T-cell (primary cell): ENCODE results near the gene BMP10. TPM values are rescaled to one million over a fixed set of nuclear protein-coding genes. Genes with fewer than 3 reads are reported as not detected.

Experiments used
- ATAC-seq, 4 experiments: fragments of 200-7000 bp in 3 of 4; fragments of 150-1000 bp in 1 of 4; cut with Tn5 transposase; replicated peaks in 1 of 4; 1 replicate in 3 of 4; 2 replicates in 1 of 4; pipeline ENCODE4 v1.10.0; 2021; ENCODE audit warnings: moderate library complexity in 3 of 4, mild to moderate bottlenecking in 2 of 4, moderate number of reproducible peaks in 1 of 4
- CTCF ChIA-PET, 2 donors: fragments of 300-600 bp; sonication (Branson Sonifier 250); formaldehyde crosslinking; loops; one replicate each; lab custom pipeline; 2022; ENCODE audit warnings: antibody characterized with exemption in 2 of 2; lab: Charles Lee
- POLR2A ChIA-PET, 2 donors: fragments of 300-600 bp; sonication (Branson Sonifier 250); formaldehyde crosslinking; loops; one replicate each; lab custom pipeline; 2022; ENCODE audit warnings: antibody characterized with exemption in 2 of 2; lab: Charles Lee
- DNase-seq, 35 experiments: peaks; one replicate each; pipeline versions ENCODE4 v3.0.0 to v3.0.0-alpha.2; 2013 to 2023
- H3K27ac ChIP-seq: one replicate; pipeline ENCODE4 v1.5.1; 2013; ENCODE audit warnings: low read length
- H3K27me3 ChIP-seq, 2 experiments: replicated peaks in 1 of 2; 1 replicate in 1 of 2; 2 replicates in 1 of 2; pipeline versions ENCODE4 v1.6.1 to v1.7.0; 2013; ENCODE audit warnings: low read length in 1 of 2, mixed read lengths in 1 of 2; ENCODE audit not compliant: control insufficient read depth in 2 of 2, insufficient read depth in 2 of 2; ENCODE audit errors: extremely low read depth in 1 of 2
- H3K36me3 ChIP-seq, 2 donors: 1 replicate in 1 of 2; 2 replicates in 1 of 2; pipeline versions ENCODE4 v1.6.1 to v1.7.0; 2013; ENCODE audit warnings: low read length in 1 of 2; ENCODE audit not compliant: control insufficient read depth in 2 of 2, insufficient read depth in 1 of 2; ENCODE audit errors: extremely low read depth in 1 of 2
- H3K4me1 ChIP-seq, 2 experiments: 1 replicate in 1 of 2; 2 replicates in 1 of 2; pipeline versions ENCODE4 v1.6.1 to v1.7.0; 2013; ENCODE audit warnings: low read length in 2 of 2, mixed read lengths in 1 of 2; ENCODE audit not compliant: insufficient read depth in 2 of 2, control insufficient read depth in 1 of 2; ENCODE audit errors: extremely low read depth in 1 of 2
- H3K4me3 ChIP-seq, 2 donors: 1 replicate in 1 of 2; 2 replicates in 1 of 2; pipeline versions ENCODE4 v1.5.1 to v1.7.0; 2013; ENCODE audit warnings: mild to moderate bottlenecking in 2 of 2, low read length in 1 of 2, moderate library complexity in 1 of 2; ENCODE audit not compliant: control insufficient read depth in 1 of 2; ENCODE audit errors: extremely low read depth in 1 of 2
- H3K9me3 ChIP-seq: 2 replicates; pipeline ENCODE4 v1.7.0; 2013
- H3K27ac Mint-ChIP-seq, 2 donors: one replicate each; pipeline ENCODE4 v1.8.0; 2020 to 2021; ENCODE audit warnings: mild to moderate bottlenecking in 2 of 2, mixed read lengths in 2 of 2
- H3K27me3 Mint-ChIP-seq, 2 donors: one replicate each; pipeline ENCODE4 v1.8.0; 2021 to 2022; ENCODE audit warnings: mixed read lengths in 2 of 2
- H3K36me3 Mint-ChIP-seq: one replicate; pipeline ENCODE4 v1.8.0; 2021; ENCODE audit warnings: mixed read lengths
- H3K4me1 Mint-ChIP-seq, 3 donors: one replicate each; pipeline ENCODE4 v1.8.0; 2020 to 2022; ENCODE audit warnings: mixed read lengths in 3 of 3, mild to moderate bottlenecking in 1 of 3
- H3K4me3 Mint-ChIP-seq, 3 donors: one replicate each; pipeline ENCODE4 v1.8.0; 2020 to 2022; ENCODE audit warnings: mild to moderate bottlenecking in 3 of 3, mixed read lengths in 3 of 3, moderate library complexity in 3 of 3
- H3K9me3 Mint-ChIP-seq, 3 donors: one replicate each; pipeline ENCODE4 v1.8.0; 2020 to 2022; ENCODE audit warnings: mixed read lengths in 3 of 3
- WGBS: methylation state at CpG from one replicate; pipeline ENCODE4 v1.1.5; 2013; ENCODE audit warnings: missing lambda C conversion rate; ENCODE audit not compliant: insufficient coverage; 5-methylcytosine and 5-hydroxymethylcytosine counted together
- total RNA-seq, 35 experiments: library from RNA in 6 of 35; stranded (reverse) in 6 of 35; fragments of 120-200 nt in 1 of 35; gene quantifications; one replicate each; pipeline versions ENCODE4 v1.2.1 to v1.2.4 and lab custom pipeline; 2013 to 2026

BMP10 gene
- total RNA-seq, 5 donors from 2014 or later (not counting 1 experiment from before 2014, with no cell fraction given): not detected

- Mint-ChIP-seq H3K27me3 (peaks cover 13 to 23% of the 10 kb centered on the region in 2 donors), H3K4me1 (peaks cover 0 to 2% (median 0%) of the 10 kb centered on the region in 3 donors), H3K27ac (no peak overlapping the region), H3K9me3 (no peaks in the 10 kb centered on the region), H3K36me3 (no peaks in the 10 kb centered on the region), H3K4me3 (no peak overlapping the region)
- ChIA-PET POLR2A (no interaction called here), CTCF (no interaction called here)
- no peak overlapping the region for H3K27ac ChIP-seq
- peaks cover 0 to 5% of the 10 kb centered on the region in 2 experiments for H3K27me3 ChIP-seq
- ATAC-seq: no peak
- no peaks in the 10 kb centered on the region for H3K9me3 ChIP-seq
- WGBS: no CpG with 5 or more reads among the region's 2 CpGs
- no peaks in the 10 kb centered on the region for H3K36me3 ChIP-seq
- DNase-seq: no peak
- H3K4me3 ChIP-seq: no peak overlapping the region
- H3K4me1 ChIP-seq: no peaks in the 10 kb centered on the region
These were observed 18.2 kb downstream of the BMP10 start for GRCh38 chr2:68853035-68853434.

- no peak overlapping the region for H3K4me3 Mint-ChIP-seq
- DNase-seq: no peak
- Histone ChIP-seq H3K27me3 (peaks cover 0 to 9% of the 10 kb centered on the region in 2 experiments), H3K27ac (no peak overlapping the region), H3K4me1 (no peaks in the 10 kb centered on the region), H3K9me3 (no peaks in the 10 kb centered on the region), H3K36me3 (no peaks in the 10 kb centered on the region), H3K4me3 (no peak overlapping the region)
- H3K9me3 Mint-ChIP-seq: no peaks in the 10 kb centered on the region
- H3K36me3 Mint-ChIP-seq: no peaks in the 10 kb centered on the region
- 89% methylated on average over 2 of the region's 3 CpGs for WGBS
- no peaks in the 10 kb centered on the region for H3K4me1 Mint-ChIP-seq
- POLR2A ChIA-PET: no interaction called here
- H3K27ac Mint-ChIP-seq: no peak overlapping the region
- no peak for ATAC-seq
- H3K27me3 Mint-ChIP-seq: peaks cover 25 to 34% of the 10 kb centered on the region in 2 donors
- CTCF ChIA-PET: interaction anchor here in 1 of 2 donors (0.7 to 1.0 kb wide), 2 partner anchors 9 to 272 kb away, joined by 3 to 4 read pairs; no protein-coding TSS in a partner anchor
These were observed 20.7 kb downstream of the BMP10 start for GRCh38 chr2:68850524-68850923.

- POLR2A ChIA-PET: interaction anchor here in 1 of 2 donors (0.9 kb wide), 1 partner anchor 11 kb away, joined by 3 read pairs; no protein-coding TSS in a partner anchor
- H3K4me1 Mint-ChIP-seq: no peaks in the 10 kb centered on the region
These were observed 21.6 kb downstream of the BMP10 start for GRCh38 chr2:68849579-68850030.

GRCh38 chr2:68847751-68848150 lies 23.4 kb downstream of the BMP10 start:
- H3K36me3 Mint-ChIP-seq: no peaks in the 10 kb centered on the region
- Histone ChIP-seq H3K27ac (no peak overlapping the region), H3K36me3 (no peaks in the 10 kb centered on the region), H3K4me1 (no peaks in the 10 kb centered on the region), H3K4me3 (no peak overlapping the region), H3K9me3 (no peaks in the 10 kb centered on the region), H3K27me3 (peaks cover 0 to 9% of the 10 kb centered on the region in 2 experiments)
- POLR2A ChIA-PET: no interaction called here
- no peak overlapping the region for H3K27ac Mint-ChIP-seq
- peaks cover 19 to 26% of the 10 kb centered on the region in 2 donors for H3K27me3 Mint-ChIP-seq
- ATAC-seq (no peak), DNase-seq (no peak)
- CTCF ChIA-PET: interaction anchor here in 1 of 2 donors (0.5 kb wide), 2 partner anchors 652 to 991 kb away, joined by 3 to 4 read pairs; no protein-coding TSS in a partner anchor
- H3K4me1 Mint-ChIP-seq: no peaks in the 10 kb centered on the region
- no peaks in the 10 kb centered on the region for H3K9me3 Mint-ChIP-seq
- H3K4me3 Mint-ChIP-seq: no peak overlapping the region

More at GRCh38 chr2:68849579-68850030, 21.6 kb downstream of the BMP10 start:
- no peaks in the 10 kb centered on the region for H3K4me1 ChIP-seq
- no peak overlapping the region for H3K27ac ChIP-seq
- ATAC-seq (no peak), DNase-seq (no peak)
- CTCF ChIA-PET: no interaction called here
- no peaks in the 10 kb centered on the region for H3K9me3 Mint-ChIP-seq
- H3K27me3 ChIP-seq: peaks cover 0 to 9% of the 10 kb centered on the region in 2 experiments
- H3K36me3 Mint-ChIP-seq: no peaks in the 10 kb centered on the region
- H3K27ac Mint-ChIP-seq: no peak overlapping the region
- H3K36me3 ChIP-seq: no peaks in the 10 kb centered on the region
- H3K4me3 ChIP-seq: no peak overlapping the region
- H3K9me3 ChIP-seq: no peaks in the 10 kb centered on the region
- peaks cover 19 to 30% of the 10 kb centered on the region in 2 donors for H3K27me3 Mint-ChIP-seq
- WGBS: 42% methylated on average over 2 of the region's 4 CpGs
- H3K4me3 Mint-ChIP-seq: no peak overlapping the region

GRCh38 chr2:68846091-68846490 lies 25.1 kb downstream of the BMP10 start:
- no CpG with 5 or more reads among the region's 3 CpGs for WGBS
- ATAC-seq: no peak

GRCh38 chr2:68845043-68845442 lies 26.2 kb downstream of the BMP10 start:
- no peak for ATAC-seq
- no peaks in the 10 kb centered on the region for H3K4me1 ChIP-seq
- Mint-ChIP-seq H3K4me1 (no peaks in the 10 kb centered on the region), H3K36me3 (no peaks in the 10 kb centered on the region), H3K27ac (no peak overlapping the region), H3K4me3 (no peak overlapping the region), H3K9me3 (no peaks in the 10 kb centered on the region), H3K27me3 (peaks cover 16 to 19% of the 10 kb centered on the region in 2 donors)
- no peaks in the 10 kb centered on the region for H3K36me3 ChIP-seq
- H3K4me3 ChIP-seq: no peak overlapping the region
- ChIA-PET CTCF (interaction anchor here in 1 of 2 donors (0.9 to 1.3 kb wide), 2 partner anchors 9 to 22 kb away, joined by 3 read pairs; no protein-coding TSS in a partner anchor), POLR2A (interaction anchor here in 1 of 2 donors (1.1 kb wide), 1 partner anchor 11 kb away, joined by 3 read pairs; no protein-coding TSS in a partner anchor)
- WGBS: no CpG with 5 or more reads among the region's 2 CpGs
- H3K27ac ChIP-seq: no peak overlapping the region
- H3K27me3 ChIP-seq: peaks cover 0 to 6% of the 10 kb centered on the region in 2 experiments
- no peaks in the 10 kb centered on the region for H3K9me3 ChIP-seq
- DNase-seq: no peak

More at GRCh38 chr2:68846091-68846490, 25.1 kb downstream of the BMP10 start:
- Histone ChIP-seq H3K4me1 (no peaks in the 10 kb centered on the region), H3K27me3 (peaks cover 0 to 9% of the 10 kb centered on the region in 2 experiments), H3K36me3 (no peaks in the 10 kb centered on the region), H3K4me3 (no peak overlapping the region), H3K27ac (no peak overlapping the region), H3K9me3 (no peaks in the 10 kb centered on the region)
- peaks cover 19 to 26% of the 10 kb centered on the region in 2 donors for H3K27me3 Mint-ChIP-seq
- no peak for DNase-seq
- ChIA-PET POLR2A (no interaction called here), CTCF (interaction anchor here (1.2 to 1.4 kb wide), 2 partner anchors 9 to 137 kb away, joined by 3 to 4 read pairs; no protein-coding TSS in a partner anchor)
- no peaks in the 10 kb centered on the region for H3K9me3 Mint-ChIP-seq
- H3K4me3 Mint-ChIP-seq: no peak overlapping the region
- H3K36me3 Mint-ChIP-seq: no peaks in the 10 kb centered on the region
- no peak overlapping the region for H3K27ac Mint-ChIP-seq
- no peaks in the 10 kb centered on the region for H3K4me1 Mint-ChIP-seq
